Lower lobe of right lung (tissue), 2 donors: ENCODE results near the gene OPRM1. TPM values are rescaled to one million over a fixed set of nuclear protein-coding genes. Genes with fewer than 3 reads are reported as not detected.
A peak's percentile ranks its signal among the peaks of the same experiment; 100 is the strongest.
"Not testable (repeated sequence)": the region's sequence is repeated elsewhere in the genome, so short reads cannot be mapped to it uniquely, and the experiment has no call there.

ENCODE experiments used
- ATAC-seq, 2 donors: fragments of 200-7000 bp; cut with Tn5 transposase; one replicate each; pipeline ENCODE4 v1.9.1; 2020 to 2022; ENCODE audit warnings: mild to moderate bottlenecking in 2 of 2, moderate library complexity in 2 of 2
- DNase-seq: peaks from one replicate; pipeline ENCODE4 v3.0.0-alpha.2; 2020
- H3K27ac ChIP-seq: fragments of 200-600 bp; one replicate; pipeline ENCODE4 v1.8.0; 2022
- H3K27me3 ChIP-seq: fragments of 200-600 bp; one replicate; pipeline ENCODE4 v1.8.0; 2022; ENCODE audit warnings: low read depth
- H3K36me3 ChIP-seq: fragments of 200-600 bp; one replicate; pipeline ENCODE4 v1.8.0; 2022; ENCODE audit warnings: mild to moderate bottlenecking
- H3K4me1 ChIP-seq: fragments of 200-600 bp; one replicate; pipeline ENCODE4 v1.8.0; 2022
- H3K4me3 ChIP-seq: fragments of 200-600 bp; one replicate; pipeline ENCODE4 v1.8.0; 2022; ENCODE audit warnings: mild to moderate bottlenecking
- H3K9me3 ChIP-seq: fragments of 200-600 bp; one replicate; pipeline ENCODE4 v1.8.0; 2022
- CTCF ChIP-seq: fragments of 200-600 bp; IDR thresholded peaks from one replicate; pipeline ENCODE4 v1.8.0; 2022; ENCODE audit warnings: antibody characterized with exemption, mild to moderate bottlenecking
- intact Hi-C: fragments of 100-400 bp; cut with DNase I; formaldehyde crosslinking; loops from one replicate; pipeline ENCODE4 v1.11.0; 2022
- total RNA-seq: library from RNA; stranded (reverse); fragmentation: NEBNext Ultra II Directional; extraction: Animal tissue kit (Norgen Biotek cat#: 25700); gene quantifications from one replicate; pipeline ENCODE4 v1.2.1, GENCODE V29; 2021
- donor health status: DM: no; HTN: yes; CAD: no; lungs with severe emphysema.

OPRM1 gene
- total RNA-seq, 1 donor from 2014 or later, result not detected

- DNase-seq (peak; percentile 45), ATAC-seq (peak; percentile 59 to 64)
- no peaks in the 10 kb centered on the region for H3K27me3 ChIP-seq
- TF ChIP-seq CTCF, result no peak
- no peaks in the 10 kb centered on the region for H3K36me3 ChIP-seq
- H3K4me1 ChIP-seq, result peaks cover 38% of the 10 kb centered on the region
- no peaks in the 10 kb centered on the region for H3K9me3 ChIP-seq
- H3K27ac ChIP-seq, result peak overlapping the region; percentile 6
- intact Hi-C loops, result no loop called here
- no peak overlapping the region for H3K4me3 ChIP-seq
Measured at GRCh38 chr6:154167126-154167525, 128.1 kb downstream of the OPRM1 start.

GRCh38 chr6:154169193-154169847 lies 130.3 kb downstream of the OPRM1 start:
- no peak overlapping the region for H3K27ac ChIP-seq
- no peaks in the 10 kb centered on the region for H3K27me3 ChIP-seq
- ATAC-seq (peak; percentile 34 to 68), DNase-seq (peak; percentile 62)
- no peaks in the 10 kb centered on the region for H3K36me3 ChIP-seq
- intact Hi-C loops, result no loop called here
- no peak overlapping the region for H3K4me3 ChIP-seq
- peaks cover 32% of the 10 kb centered on the region for H3K4me1 ChIP-seq
- TF ChIP-seq CTCF, result no peak
- no peaks in the 10 kb centered on the region for H3K9me3 ChIP-seq

- Histone ChIP-seq H3K27me3 (no peaks in the 10 kb centered on the region), H3K27ac (no peak overlapping the region), H3K4me3 (no peak overlapping the region), H3K9me3 (no peaks in the 10 kb centered on the region), H3K4me1 (peaks cover 25% of the 10 kb centered on the region), H3K36me3 (no peaks in the 10 kb centered on the region)
- intact Hi-C loops, result no loop called here
- ATAC-seq (no peak), DNase-seq (no peak)
- no peak for TF ChIP-seq CTCF
Measured at GRCh38 chr6:154170106-154170505, 131.1 kb downstream of the OPRM1 start.

GRCh38 chr6:154172393-154172792 lies 133.4 kb downstream of the OPRM1 start:
- H3K9me3 ChIP-seq, intact Hi-C loops, H3K4me3 ChIP-seq, DNase-seq, H3K27me3 ChIP-seq, H3K36me3 ChIP-seq, ATAC-seq, H3K27ac ChIP-seq, H3K4me1 ChIP-seq: not testable (repeated sequence)

- no peaks in the 10 kb centered on the region for H3K4me1 ChIP-seq
- ATAC-seq, result no peak
- H3K9me3 ChIP-seq, result peaks cover 9% of the 10 kb centered on the region
- intact Hi-C loops, result no loop called here
- no peak for TF ChIP-seq CTCF
- H3K4me3 ChIP-seq, result no peak overlapping the region
- H3K36me3 ChIP-seq, result no peaks in the 10 kb centered on the region
- no peaks in the 10 kb centered on the region for H3K27me3 ChIP-seq
- DNase-seq, result no peak
- no peak overlapping the region for H3K27ac ChIP-seq
Measured at GRCh38 chr6:154179434-154179833, 140.4 kb downstream of the OPRM1 start.

GRCh38 chr6:154187203-154187602 lies 148.2 kb downstream of the OPRM1 start:
- Histone ChIP-seq H3K36me3 (no peaks in the 10 kb centered on the region), H3K4me1 (no peaks in the 10 kb centered on the region), H3K9me3 (peaks cover 6% of the 10 kb centered on the region), H3K27ac (no peak overlapping the region), H3K27me3 (no peaks in the 10 kb centered on the region), H3K4me3 (no peak overlapping the region)
- TF ChIP-seq CTCF, result no peak
- DNase-seq (no peak), ATAC-seq (no peak)
- intact Hi-C loops, result no loop called here
